ENCODE data around the gene APP.
"Not testable (repeated sequence)": the region's sequence is repeated elsewhere in the genome, so short reads cannot be mapped to it uniquely, and the experiment has no call there.

APP gene

DNA sequence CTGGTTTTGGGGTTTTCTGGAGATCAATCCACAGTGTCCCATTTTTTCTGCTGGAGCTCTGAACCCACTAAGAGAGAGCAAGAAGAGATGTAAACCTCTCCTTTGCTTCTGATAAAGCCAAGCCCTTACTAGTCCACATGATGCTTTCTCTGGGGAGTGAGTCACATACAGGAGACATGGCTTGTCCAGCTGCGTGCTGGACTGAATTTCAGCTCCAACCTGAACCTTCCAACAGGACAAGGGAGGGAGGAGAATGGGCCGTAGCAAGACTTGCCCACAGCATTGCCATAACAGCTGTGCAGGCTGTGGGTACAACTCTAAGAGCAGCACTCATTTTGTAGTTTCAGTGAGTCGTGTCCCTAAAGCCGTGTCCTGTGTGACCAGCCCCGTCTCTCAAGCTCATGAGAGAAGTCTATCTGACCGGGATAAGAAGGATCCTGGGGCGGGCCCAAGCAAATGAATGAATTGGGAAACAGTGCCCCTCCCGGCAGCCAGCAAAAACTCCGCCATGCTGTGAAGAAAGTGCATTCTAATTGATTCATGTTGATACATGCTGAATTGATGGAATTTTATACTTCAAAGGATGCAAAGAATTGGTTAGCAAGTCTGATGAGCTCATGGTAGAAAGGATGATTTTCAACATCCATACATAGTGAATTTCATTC, 240.6 kb downstream of the APP start:
- no peak overlapping the region for H3K4me3 ChIP-seq (ENCODE audit: low read length)
- no peak overlapping the region for H3K9ac ChIP-seq (ENCODE audit: low read length)
- no peaks in the 10 kb centered on the region for H3K36me3 ChIP-seq (ENCODE audit: control insufficient read depth, insufficient read depth, low read length)
- no peaks in the 10 kb centered on the region for H3K9me3 ChIP-seq (ENCODE audit: control insufficient read depth, low read length)
- peaks cover 31% of the 10 kb centered on the region for H3K4me1 ChIP-seq (ENCODE audit: control insufficient read depth, insufficient read depth, low read length)
- no peaks in the 10 kb centered on the region for H3K27me3 ChIP-seq (ENCODE audit: control insufficient read depth, insufficient read depth, low read length)

DNA sequence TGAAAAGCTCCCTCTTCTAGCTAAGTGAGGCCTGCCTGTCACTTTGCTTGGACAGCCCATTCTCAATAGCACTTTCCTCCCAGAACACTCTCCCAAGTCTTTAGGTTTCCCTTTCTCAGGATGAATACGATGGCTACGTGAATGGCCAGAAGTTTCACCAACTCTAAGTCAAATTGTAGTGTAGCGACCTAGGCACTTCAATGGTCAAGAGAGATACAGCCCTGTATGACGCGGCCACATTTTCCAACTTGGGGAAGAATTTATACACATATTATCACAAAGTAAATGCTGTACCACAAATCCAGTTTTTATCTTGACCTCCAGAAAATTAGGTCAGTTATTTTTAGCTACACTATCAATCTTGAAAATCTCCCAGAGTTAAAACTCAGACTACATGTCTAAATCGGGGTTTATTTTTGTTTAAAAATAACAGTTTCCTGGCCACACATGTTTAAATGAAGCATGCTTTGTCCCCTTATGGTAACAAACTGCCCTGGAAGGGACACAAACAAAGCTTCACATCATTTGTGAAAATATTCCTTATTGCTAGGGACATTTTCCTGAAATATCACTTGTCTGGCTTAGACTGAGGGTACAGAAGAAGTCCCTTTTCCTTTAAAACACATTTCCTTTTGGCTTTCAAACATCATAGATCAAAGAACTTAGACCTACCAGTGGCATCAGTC, 243.2 kb downstream of the APP start:
- Histone ChIP-seq H3K36me3 (ENCODE audit: control insufficient read depth, insufficient read depth, low read length) (no peaks in the 10 kb centered on the region), H3K4me3 (ENCODE audit: low read length) (no peak overlapping the region), H3K9me3 (ENCODE audit: control insufficient read depth, low read length) (no peaks in the 10 kb centered on the region), H3K27me3 (ENCODE audit: control insufficient read depth, insufficient read depth, low read length) (no peaks in the 10 kb centered on the region), H3K9ac (ENCODE audit: low read length) (no peak overlapping the region), H3K4me1 (ENCODE audit: control insufficient read depth, insufficient read depth, low read length) (peaks cover 21% of the 10 kb centered on the region)

DNA sequence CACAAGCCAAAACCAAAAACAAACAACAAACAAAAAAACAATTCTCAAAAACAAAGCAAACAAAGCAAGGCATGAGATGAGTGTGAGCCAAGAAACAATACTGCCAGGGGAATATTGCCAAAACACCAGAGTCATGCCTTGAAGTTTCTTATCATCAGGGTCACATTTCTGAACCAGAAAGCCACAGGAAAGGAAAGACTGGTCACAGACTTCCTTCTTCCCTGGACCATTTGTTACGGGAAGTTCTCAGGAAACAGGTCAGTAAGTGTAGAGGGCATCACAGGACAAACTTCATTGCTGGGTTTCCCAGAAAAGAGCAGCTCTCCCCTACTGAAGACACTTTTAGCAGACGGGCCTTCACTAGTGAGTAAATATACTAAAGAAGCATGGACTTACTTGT, 244.6 kb downstream of the APP start:
- H3K9ac ChIP-seq (ENCODE audit: low read length) = no peak overlapping the region
- peaks cover 13% of the 10 kb centered on the region for H3K4me1 ChIP-seq (ENCODE audit: control insufficient read depth, insufficient read depth, low read length)
- no peaks in the 10 kb centered on the region for H3K27me3 ChIP-seq (ENCODE audit: control insufficient read depth, insufficient read depth, low read length)
- H3K36me3 ChIP-seq (ENCODE audit: control insufficient read depth, insufficient read depth, low read length) = no peaks in the 10 kb centered on the region
- no peaks in the 10 kb centered on the region for H3K9me3 ChIP-seq (ENCODE audit: control insufficient read depth, low read length)
- no peak overlapping the region for H3K4me3 ChIP-seq (ENCODE audit: low read length)

DNA sequence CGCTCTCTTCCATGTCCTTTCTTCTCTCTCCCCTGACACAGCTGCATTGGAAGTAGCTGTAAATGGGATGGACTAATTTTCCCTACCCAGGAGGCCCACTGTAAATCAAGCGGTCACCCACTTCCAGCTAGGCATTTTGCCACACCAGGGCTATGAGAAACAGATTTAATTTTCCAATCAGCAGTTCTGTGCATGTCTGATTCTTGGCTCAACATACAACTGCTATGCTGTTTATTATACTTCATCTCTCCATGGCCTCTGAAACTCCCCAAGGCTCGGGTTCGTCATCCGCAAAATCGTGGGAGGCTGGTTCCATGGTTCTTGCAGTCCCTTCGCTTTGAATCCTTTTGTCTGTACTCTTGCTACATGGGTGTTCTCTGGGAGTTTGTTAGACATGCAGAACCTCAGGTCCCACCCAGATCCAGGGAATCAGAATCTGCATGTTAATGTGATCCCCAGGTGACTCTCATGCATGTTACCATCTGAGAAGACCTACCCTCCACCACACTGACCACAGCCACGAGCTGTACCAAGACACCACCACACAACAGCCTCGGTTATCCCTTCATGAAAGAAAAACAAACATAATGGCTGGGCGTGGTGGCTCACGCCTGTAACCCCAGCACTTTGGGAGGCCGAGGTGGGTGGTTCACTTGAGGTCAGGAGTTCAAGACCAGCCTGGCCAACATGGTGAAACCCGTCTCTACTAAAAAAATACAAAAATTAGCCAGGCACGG, 245.3 kb downstream of the APP start:
- H3K36me3 ChIP-seq (ENCODE audit: control insufficient read depth, insufficient read depth, low read length) = no peaks in the 10 kb centered on the region
- no peak overlapping the region for H3K9ac ChIP-seq (ENCODE audit: low read length)

DNA sequence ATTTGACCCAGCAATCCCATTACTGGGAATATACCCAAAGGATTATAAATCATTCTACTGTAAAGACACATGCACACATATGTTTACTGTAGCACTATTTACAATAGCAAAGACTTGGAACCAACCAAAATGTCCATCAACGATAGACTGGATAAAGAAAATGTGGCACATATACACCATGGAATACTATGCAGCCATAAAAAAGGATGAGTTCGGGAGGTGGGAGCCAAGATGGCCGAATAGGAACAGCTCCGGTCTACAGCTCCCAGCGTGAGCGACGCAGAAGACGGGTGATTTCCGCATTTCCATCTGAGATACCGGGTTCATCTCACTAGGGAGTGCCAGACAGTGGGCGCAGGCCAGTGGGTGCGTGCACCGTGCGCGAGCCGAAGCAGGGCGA, 252.4 kb downstream of the APP start:
- H3K27me3 ChIP-seq (ENCODE audit: control insufficient read depth, insufficient read depth, low read length); H3K9me3 ChIP-seq (ENCODE audit: control insufficient read depth, low read length); H3K9ac ChIP-seq (ENCODE audit: low read length); H3K4me3 ChIP-seq (ENCODE audit: low read length); H3K36me3 ChIP-seq (ENCODE audit: control insufficient read depth, insufficient read depth, low read length); H3K4me1 ChIP-seq (ENCODE audit: control insufficient read depth, insufficient read depth, low read length): not testable (repeated sequence)

More for the DNA sequence above, 245.3 kb downstream of the APP start:
- Histone ChIP-seq H3K4me3 (ENCODE audit: low read length) (no peak overlapping the region), H3K27me3 (ENCODE audit: control insufficient read depth, insufficient read depth, low read length) (no peaks in the 10 kb centered on the region), H3K4me1 (ENCODE audit: control insufficient read depth, insufficient read depth, low read length) (peaks cover 13% of the 10 kb centered on the region), H3K9me3 (ENCODE audit: control insufficient read depth, low read length) (no peaks in the 10 kb centered on the region)

DNA sequence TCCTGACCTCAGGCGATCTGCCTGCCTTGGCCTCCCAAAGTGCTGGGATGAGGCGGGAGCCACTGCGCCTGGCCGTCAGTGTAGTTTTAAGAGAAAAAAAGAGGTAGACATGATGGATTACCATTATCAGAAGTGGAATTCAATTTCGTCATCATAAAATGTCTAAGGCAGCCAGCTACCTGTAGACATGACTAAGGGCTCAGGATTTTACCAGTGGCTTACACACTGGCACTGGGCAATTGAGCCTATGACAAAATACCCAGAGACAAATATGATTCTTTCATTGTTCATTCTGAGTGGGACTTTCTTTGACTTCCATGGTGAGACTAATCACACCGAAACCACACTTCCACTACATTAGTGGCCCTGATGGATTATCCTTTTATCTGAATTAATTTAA, 254.3 kb downstream of the APP start:
- Histone ChIP-seq H3K36me3 (ENCODE audit: control insufficient read depth, insufficient read depth, low read length) (no peaks in the 10 kb centered on the region), H3K9me3 (ENCODE audit: control insufficient read depth, low read length) (no peaks in the 10 kb centered on the region), H3K4me1 (ENCODE audit: control insufficient read depth, insufficient read depth, low read length) (peaks cover 6% of the 10 kb centered on the region), H3K4me3 (ENCODE audit: low read length) (no peak overlapping the region), H3K9ac (ENCODE audit: low read length) (no peak overlapping the region), H3K27me3 (ENCODE audit: control insufficient read depth, insufficient read depth, low read length) (no peaks in the 10 kb centered on the region)

DNA sequence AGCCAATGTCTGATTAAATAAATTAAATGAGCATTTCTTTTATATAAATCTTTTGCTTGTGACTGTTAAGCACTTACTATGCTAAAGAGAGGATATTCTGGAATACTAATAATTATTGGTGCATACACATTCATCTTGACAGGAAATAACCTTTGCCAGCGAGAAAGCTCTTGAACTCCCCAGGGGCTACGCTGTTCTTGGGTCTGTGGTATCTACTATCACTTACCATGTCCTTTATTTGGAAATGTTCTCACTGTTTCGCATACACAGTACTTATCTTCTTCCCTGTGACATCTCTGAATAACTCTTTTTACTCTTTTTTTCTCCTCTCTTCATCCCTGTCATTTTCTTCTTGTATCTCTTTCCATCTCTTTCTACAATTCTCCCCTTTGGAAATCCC, 257.1 kb downstream of the APP start:
- no peaks in the 10 kb centered on the region for H3K36me3 ChIP-seq (ENCODE audit: control insufficient read depth, insufficient read depth, low read length)
- H3K27me3 ChIP-seq (ENCODE audit: control insufficient read depth, insufficient read depth, low read length) = no peaks in the 10 kb centered on the region
- no peaks in the 10 kb centered on the region for H3K9me3 ChIP-seq (ENCODE audit: control insufficient read depth, low read length)
- H3K4me3 ChIP-seq (ENCODE audit: low read length) = no peak overlapping the region
- no peak overlapping the region for H3K9ac ChIP-seq (ENCODE audit: low read length)
- peaks cover 9% of the 10 kb centered on the region for H3K4me1 ChIP-seq (ENCODE audit: control insufficient read depth, insufficient read depth, low read length)

DNA sequence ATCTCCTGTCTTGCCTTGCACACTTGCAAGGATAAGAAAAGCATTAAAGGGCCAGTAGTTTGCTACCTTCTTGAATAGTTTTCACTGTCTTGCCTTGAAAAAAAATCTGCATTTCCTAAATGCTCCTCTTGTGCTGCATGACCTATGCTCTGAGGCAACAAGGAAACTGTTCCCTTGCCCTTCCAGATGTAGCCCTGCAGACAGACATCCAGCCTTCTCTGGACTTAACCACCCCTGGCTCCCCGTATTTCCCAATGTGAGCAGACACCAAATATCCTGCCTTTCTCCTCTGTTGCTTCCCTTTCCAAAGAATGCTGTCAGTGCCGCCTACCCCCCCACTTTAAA, 258.2 kb downstream of the APP start:
- Histone ChIP-seq H3K36me3 (ENCODE audit: control insufficient read depth, insufficient read depth, low read length) (no peaks in the 10 kb centered on the region), H3K4me3 (ENCODE audit: low read length) (no peak overlapping the region), H3K9me3 (ENCODE audit: control insufficient read depth, low read length) (no peaks in the 10 kb centered on the region), H3K9ac (ENCODE audit: low read length) (no peak overlapping the region), H3K27me3 (ENCODE audit: control insufficient read depth, insufficient read depth, low read length) (no peaks in the 10 kb centered on the region), H3K4me1 (ENCODE audit: control insufficient read depth, insufficient read depth, low read length) (peaks cover 15% of the 10 kb centered on the region)

DNA sequence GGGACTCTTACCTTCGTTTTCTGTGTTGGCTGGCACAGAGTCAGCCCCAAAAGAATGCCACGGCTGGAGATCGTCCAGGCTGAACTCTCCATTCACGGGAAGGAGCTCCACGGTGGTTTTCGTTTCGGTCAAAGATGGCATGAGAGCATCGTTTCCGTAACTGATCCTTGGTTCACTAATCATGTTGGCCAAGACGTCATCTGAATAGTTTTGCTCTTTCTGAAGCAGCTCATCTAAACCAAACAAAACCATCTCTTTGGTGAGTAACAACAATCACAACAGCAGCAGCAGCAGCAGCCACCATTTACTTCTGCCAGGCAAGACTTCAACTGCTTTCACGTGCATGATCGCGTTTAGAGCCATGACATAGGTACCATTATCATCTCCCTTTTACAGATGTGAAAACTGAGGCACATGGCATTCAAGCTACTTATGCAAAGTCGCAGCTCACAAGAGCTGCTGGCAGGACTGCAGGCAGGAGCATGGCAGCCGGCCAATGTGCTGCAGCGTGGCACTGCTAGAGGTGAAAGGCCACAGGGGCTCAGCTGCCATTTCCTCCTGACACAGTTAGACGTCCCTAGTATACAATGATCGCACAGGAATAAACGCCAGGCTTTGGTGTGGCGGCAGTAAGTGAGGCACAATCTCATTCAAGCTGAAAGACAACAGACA, 258.7 kb downstream of the APP start:
- Histone ChIP-seq H3K36me3 (ENCODE audit: control insufficient read depth, insufficient read depth, low read length) (no peaks in the 10 kb centered on the region), H3K9ac (ENCODE audit: low read length) (no peak overlapping the region), H3K4me3 (ENCODE audit: low read length) (no peak overlapping the region), H3K27me3 (ENCODE audit: control insufficient read depth, insufficient read depth, low read length) (no peaks in the 10 kb centered on the region), H3K9me3 (ENCODE audit: control insufficient read depth, low read length) (no peaks in the 10 kb centered on the region), H3K4me1 (ENCODE audit: control insufficient read depth, insufficient read depth, low read length) (peaks cover 18% of the 10 kb centered on the region)

DNA sequence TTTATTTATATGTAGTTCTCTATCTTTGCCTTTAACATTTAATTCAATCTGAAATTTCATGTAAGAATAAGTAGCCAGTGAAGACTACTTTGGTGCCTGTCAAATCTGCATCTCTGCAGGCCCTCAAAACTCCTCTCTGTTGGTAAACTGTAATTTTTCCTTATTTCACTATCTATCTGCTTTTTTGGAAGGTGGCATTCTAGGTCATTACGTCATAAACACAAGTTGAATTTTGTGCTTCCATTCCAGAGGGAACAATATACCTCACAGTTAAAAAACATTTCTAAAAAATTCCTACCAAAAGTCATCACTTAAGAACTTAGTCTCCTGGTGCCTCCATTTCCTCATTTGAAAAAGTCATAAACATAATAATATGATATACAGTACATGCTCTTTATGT, 259.8 kb downstream of the APP start:
- Histone ChIP-seq H3K4me1 (ENCODE audit: control insufficient read depth, insufficient read depth, low read length) (peaks cover 23% of the 10 kb centered on the region), H3K4me3 (ENCODE audit: low read length) (no peak overlapping the region), H3K36me3 (ENCODE audit: control insufficient read depth, insufficient read depth, low read length) (no peaks in the 10 kb centered on the region), H3K27me3 (ENCODE audit: control insufficient read depth, insufficient read depth, low read length) (no peaks in the 10 kb centered on the region), H3K9me3 (ENCODE audit: control insufficient read depth, low read length) (no peaks in the 10 kb centered on the region), H3K9ac (ENCODE audit: low read length) (no peak overlapping the region)

DNA sequence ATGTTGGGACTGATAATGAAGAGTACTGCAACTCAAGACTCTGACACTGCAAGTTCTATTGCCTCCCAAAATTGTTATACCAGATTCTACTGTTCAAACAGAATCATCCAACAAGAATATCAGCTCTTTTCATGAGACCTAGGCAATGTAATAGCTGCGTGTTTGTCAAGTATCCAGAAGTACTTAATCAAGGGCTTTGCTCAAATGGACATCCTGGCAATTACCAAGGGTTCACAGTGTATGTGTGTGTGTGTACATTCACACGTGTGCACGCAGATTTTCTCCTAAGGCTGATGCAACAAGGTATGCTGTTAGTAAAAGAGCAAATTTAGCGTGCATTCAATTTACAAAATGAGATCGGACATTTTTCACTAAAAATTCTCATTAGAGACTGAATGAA, 261.2 kb downstream of the APP start:
- Histone ChIP-seq H3K9ac (ENCODE audit: low read length) (no peak overlapping the region), H3K36me3 (ENCODE audit: control insufficient read depth, insufficient read depth, low read length) (no peaks in the 10 kb centered on the region), H3K4me3 (ENCODE audit: low read length) (no peak overlapping the region), H3K4me1 (ENCODE audit: control insufficient read depth, insufficient read depth, low read length) (peaks cover 33% of the 10 kb centered on the region), H3K9me3 (ENCODE audit: control insufficient read depth, low read length) (no peaks in the 10 kb centered on the region), H3K27me3 (ENCODE audit: control insufficient read depth, insufficient read depth, low read length) (no peaks in the 10 kb centered on the region)

DNA sequence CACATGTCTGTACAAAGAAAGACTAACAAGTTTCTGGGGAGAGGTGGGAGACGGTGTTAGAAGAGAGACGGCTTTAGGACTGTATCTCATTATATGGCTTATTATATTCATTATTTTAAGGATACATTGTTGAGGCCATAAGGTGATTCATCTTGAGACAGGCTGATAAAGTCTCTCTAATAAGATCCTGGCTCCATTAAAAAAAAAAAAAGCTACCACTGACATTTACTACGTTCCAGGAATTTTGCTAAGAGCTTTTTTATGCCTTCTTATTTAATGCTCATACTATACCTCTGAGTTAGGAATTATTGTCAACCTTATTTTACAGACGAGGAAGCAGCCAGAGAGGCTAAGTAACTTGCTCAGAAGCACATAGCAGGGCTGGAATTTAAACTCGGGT, 262.1 kb downstream of the APP start:
- no peaks in the 10 kb centered on the region for H3K9me3 ChIP-seq (ENCODE audit: control insufficient read depth, low read length)
- no peaks in the 10 kb centered on the region for H3K36me3 ChIP-seq (ENCODE audit: control insufficient read depth, insufficient read depth, low read length)
- H3K27me3 ChIP-seq (ENCODE audit: control insufficient read depth, insufficient read depth, low read length) = no peaks in the 10 kb centered on the region
- no peak overlapping the region for H3K9ac ChIP-seq (ENCODE audit: low read length)
- H3K4me1 ChIP-seq (ENCODE audit: control insufficient read depth, insufficient read depth, low read length) = peaks cover 34% of the 10 kb centered on the region
- H3K4me3 ChIP-seq (ENCODE audit: low read length) = no peak overlapping the region

Measured in mucosa of stomach (tissue), 1 donor.